DMS 273 (cell line): ENCODE data around the gene CNPPD1.
A peak's percentile ranks its signal among the peaks of the same experiment; 100 is the strongest.

ENCODE experiments used
- DNase-seq: peaks from one replicate; lab custom pipeline; 2025; ENCODE audit not compliant: unreplicated experiment; lab: John Stamatoyannopoulos, UW

The CNPPD1 gene

DNA sequence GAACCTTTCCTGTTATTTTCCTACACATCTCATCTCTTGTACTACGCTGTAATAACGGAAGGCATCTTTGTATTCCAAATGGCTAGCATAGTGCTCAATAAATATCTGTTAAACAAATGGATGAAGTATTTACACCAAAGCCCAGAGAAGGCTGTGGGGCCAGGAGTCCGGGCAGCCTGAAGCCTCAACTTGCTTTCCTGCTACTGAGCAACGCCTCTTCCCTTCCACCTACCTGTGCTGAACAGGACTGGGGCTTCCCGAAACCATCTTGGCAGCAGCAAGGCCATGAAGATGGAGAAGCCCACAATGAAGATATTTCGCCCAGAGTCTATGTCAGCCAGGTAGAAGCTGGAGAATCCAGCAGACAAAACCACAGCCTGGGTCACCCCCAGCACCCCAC, 13.6 kb downstream of the CNPPD1 start:
- no peak for DNase-seq

DNA sequence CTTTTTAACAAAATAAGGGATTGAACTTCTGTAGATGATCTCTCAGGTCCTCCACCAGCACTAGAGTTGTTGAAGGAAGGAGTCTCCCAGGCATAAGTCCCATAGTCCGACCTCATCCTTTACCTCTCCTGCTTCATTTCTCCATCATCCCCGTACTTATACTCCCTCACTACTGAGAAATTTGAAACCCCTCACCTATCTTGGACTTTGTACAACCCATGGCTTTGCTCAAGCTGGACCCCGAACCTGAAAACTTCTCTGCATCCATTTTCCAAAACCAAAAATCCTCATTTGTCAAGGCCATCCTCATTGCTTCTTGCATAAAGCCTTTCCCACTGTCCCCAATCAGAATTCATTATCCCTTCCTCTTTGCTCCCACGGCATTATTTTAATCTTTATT, 15.6 kb downstream of the CNPPD1 start:
- no peak for DNase-seq

DNA sequence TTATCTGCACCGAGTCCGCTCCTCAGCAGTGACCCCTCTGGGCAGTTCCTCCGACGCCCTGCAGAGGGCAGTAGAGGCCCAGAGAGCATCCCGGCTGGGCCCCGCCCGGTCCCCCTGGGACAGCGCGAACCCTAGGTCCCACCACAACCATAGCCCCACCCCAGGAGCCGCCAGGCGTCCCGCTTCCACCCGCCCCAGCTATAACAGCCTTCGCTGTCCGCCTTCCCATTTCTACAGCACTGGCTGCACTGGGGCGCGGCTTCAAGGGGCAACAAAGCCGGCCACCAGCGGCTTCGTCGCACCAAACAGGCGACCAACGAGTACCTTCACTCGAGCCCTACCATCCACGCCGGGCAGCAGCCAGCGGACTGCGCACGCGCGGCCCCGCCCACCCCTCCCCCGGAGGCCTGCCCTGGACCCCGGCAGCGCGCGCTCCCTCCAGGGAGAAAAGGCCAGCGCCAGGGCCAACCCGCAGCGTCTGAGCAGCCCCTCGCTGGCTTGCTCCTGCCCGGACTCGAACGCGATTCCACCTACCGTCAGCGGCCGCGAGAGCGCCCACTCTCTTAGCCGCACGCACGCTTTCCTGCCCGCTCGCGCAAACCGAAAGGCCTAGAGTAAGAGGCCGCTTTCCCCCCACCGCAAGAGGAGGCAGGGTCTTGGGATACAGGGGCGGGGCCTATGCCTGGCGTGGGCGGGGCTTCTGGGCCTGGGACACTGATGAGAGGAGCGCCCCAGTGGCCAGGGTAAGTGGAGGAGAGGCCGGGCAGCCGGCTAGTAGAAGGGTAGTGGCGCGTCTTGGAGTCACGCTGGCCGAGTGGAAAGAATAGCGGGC, 16.3 kb downstream of the CNPPD1 start, which contains the start of gene NHEJ1:
NHEJ1 (minus strand) TSS at position 630 of the 832 bp plus-strand sequence. CDS start 2,453 bp downstream, outside the sequence.
- peak; percentile 96 for DNase-seq

DNA sequence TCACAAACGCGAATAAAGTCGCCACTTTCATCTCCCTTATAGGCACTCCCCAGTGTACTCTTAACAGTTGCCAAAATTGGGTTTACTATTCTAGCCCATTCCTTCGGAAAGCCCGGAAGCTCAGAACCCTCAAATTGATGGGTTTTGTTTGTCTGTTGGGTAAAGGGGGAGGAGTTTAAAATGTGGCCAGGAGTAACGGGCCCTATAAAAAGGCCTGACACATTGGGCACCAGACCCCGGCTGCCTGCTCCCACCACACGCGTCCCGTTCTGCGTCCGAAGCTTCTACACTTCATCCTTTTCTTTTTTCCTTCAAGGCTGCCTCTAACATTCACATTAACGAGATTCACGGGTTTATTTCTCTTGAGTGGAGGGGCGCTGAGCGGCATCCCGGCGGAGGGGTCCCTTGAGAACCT, 16.9 kb downstream of the CNPPD1 start:
- no peak for DNase-seq

DNA sequence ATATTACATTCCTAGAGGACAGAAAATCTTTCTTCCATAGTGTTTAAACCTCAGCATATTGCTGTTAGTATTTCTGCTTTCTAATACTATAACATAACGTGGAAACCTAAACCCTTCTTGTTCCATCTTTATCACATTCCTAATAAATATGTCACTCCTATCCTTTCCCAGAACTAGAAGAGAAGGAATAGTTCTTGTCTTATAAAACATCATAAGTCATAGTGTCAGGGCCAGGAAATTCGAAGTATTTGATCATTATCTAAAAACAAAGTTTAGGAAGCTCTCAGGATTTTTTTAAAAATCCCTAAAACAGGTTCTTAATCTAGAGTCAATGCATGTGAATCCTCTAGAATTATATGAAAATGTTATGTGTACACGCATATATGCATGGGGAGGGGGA, 18.1 kb downstream of the CNPPD1 start:
- no peak for DNase-seq

DNA sequence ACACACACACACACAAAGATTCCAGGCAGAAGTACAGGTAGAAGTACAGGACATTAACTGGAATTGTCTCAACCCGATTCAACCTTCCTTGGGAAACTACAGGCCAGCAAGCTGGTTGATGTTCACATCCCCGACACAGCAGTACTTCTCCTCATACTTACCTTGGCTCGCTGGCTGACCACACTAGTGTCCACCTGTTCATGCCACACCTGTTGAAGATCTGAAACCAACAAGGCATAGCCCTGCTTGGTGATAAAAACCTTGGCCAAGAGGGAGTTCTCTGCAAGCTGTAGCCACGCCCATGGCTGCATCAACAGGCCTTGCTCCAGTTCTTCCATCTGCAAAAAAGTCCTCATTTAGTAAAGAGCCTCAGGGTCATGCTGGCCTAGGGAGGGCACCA, 18.7 kb downstream of the CNPPD1 start:
- DNase-seq: no peak

DNA sequence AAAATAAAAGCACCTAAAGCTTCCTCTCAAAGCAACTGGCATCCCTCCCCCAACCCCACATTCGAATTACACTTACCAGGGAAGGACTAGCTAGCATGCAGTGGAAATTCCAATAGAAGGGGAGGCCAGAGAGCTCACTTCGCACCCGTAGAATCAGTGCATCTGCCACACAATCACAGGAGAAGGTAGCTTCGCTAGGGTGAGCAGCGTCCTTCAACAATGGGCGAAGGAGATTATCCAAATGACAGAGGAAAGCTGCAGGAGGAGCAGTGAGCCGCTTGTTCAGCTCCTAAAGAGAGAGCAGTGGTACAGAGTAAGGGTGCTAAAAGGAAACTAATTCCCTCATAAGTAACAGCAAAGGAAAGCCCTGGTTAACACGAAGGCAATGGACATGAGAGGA, 19.3 kb downstream of the CNPPD1 start:
- no peak for DNase-seq

DNA sequence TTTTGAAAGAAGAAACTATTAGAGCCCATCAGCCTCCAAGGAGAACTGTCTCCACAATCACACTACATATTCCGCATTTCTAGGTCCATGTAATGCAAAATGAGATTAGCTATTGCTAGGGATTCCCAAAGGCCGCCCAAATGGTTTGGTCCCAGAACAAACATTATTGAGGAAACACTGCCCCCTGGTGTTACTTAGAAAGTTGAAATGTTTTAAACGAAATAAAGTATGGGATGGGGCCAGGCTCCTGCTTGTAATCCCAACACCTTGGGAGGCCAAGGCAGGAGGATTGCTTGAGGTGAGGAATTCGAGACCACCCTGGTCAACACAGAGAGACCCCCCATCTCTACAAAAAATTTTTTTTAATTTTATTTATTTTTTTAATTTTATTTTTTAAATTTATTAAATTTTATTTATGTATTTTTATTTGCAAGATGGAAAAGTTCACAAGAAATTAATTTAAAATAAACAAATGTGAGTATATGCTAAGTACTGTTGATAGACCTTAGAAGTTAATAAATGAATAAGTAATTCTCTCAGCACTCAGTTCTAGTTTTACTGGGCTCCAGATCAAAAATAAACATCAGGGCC, 21.6 kb downstream of the CNPPD1 start:
- peak; percentile 92 for DNase-seq

DNA sequence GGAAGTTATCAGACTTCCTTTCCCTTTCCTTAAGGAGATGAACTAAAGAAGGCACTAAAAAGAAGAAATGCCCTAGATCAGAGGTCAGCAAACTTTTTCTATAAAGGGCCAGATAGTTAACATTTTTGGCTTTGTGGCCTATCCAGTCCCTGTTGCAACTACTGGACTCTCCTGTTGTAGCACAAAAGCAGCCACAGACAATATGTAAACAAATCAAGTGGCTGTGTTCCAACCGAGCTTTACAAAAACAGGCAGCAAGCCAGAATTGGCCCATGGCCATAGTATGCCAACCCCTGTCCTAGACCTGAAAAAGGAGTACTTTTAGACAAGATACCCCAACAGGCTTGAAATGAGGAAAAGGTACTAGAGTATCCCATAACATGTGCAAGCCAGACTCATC, 27.1 kb downstream of the CNPPD1 start:
- DNase-seq: peak; percentile 36

DNA sequence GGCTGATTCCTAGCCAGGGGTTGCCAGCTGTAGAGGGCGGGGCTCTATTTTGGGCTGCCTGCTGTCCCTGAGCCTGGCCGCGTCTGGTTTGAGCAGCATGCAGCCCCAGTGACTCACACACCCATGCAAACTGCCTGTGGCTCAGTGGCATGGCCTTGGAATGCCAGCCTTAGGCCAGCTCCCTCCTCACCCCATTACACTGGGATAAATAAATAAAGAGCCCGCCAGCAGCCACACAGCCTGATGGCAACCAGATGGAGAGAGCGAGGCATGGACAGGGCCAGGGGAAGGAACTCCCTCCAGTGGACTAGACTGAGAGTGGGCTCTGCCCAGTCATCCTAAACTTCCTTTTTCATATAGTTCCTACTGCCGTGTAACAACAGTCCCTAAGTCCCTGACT, 34.4 kb downstream of the CNPPD1 start:
- DNase-seq: peak; percentile 60

DNA sequence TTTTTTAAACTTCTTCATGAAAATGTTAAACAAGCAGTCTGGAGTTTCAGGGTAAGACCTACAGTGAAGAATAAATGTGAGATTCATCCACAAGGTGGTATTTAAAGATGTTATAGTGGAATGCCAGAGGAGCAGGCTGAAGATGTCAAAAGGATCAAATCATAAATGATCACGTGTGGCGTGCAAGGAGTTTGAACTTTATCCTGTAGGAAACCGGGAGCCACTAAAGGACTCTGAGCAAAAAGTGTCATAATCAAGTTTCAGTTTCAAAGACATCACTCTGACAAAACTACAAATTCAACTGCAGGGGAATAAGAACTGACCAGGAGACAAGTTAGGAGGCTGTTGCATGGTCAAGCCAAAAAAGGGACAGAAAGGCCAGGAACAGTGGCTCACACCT, 36.0 kb downstream of the CNPPD1 start:
- no peak for DNase-seq

DNA sequence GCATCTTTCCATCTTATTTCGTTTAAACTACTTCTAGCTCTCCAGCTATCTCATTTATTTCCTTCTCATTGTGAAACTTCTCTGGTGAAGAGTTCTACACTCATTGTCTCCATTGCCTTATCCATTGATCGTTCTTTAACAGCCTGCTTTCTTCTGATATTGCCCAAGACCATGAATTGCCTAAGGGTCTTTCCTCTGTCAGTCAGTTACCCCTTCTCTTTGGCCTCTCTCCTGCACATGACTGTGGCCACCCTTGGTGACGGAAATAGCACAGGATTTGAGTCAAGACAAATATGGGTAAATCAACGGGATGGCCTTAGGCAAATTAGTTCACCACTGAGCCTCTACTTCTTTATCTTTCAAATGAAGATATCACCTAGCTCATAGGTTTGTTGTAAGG, 42.7 kb downstream of the CNPPD1 start:
- no peak for DNase-seq

DNA sequence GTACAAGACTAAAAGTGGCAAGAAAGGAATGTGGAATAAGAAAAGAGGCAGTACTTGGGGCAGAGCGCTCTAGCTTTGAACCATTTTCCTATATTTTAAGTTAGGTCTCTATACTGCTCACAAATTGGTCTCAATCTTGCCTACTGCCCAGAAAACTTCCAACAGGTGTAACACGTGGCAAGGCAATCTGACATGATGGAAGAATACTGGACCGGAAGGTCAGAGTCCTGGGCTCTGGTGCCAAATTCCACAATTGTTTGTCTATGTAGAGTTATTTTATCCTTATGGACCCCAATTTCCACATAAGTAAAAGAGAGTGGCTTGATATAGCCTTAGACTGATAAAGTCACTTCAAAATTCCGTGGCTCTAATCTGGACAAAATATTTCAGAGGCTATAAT, 45.0 kb downstream of the CNPPD1 start:
- DNase-seq: no peak

DNA sequence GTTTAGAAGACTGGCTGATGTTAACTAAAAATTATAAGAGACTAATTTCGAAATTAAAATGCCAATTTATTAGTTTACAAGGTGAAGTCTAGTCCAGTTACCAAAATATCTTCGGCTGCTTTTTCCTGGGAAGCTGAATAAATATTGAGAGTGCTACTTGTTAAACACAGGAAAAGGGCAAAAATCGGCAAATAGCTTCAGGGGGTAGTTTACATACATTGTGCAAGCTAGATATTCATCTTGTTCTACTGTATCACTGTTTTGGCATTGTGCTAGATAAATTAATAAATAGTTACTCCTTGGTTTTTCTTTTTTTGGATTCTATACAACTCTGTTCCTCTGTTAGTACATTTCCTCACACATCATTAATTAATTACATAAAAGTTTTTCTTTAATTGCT, 45.4 kb downstream of the CNPPD1 start:
- no peak for DNase-seq

DNA sequence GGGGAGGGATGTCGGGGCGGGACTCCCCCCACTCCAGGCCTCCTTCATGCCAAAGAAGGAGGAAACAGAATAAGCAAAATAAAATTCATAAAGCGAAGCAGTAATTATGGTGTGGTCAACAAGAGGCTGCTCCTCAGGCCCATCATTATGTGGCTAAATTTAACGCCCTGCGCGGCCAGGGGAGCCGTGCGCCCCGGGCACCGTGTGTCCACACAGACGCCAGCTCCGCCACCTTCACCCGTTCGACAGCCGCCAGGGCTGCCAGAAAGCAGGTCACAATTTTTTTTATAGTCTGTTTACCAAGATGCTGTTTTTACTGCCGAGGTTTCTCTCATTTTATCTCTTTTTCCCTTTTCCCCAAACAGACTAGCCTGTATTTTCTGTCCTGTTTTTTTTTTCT, 47.1 kb downstream of the CNPPD1 start:
- no peak for DNase-seq

DNA sequence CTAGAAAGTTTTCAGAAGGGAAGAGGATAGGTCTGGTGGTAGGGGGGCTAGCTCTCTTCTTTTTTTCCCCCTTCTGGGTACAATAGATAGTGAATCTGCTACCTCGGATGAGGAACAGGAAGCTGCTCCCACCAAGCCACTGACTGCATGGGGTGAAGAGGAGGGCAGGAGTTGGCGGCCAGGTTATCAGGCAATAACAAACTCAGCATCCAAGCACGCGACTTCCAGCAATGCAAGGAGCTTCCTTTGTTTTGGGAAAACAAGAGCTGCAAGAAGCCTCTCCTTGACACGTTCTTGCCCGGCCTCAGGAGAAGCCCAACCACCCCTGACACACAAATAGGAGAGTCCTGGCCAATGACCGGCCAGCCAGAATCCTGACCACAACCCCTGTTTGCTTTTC, 48.3 kb downstream of the CNPPD1 start:
- DNase-seq: no peak

DNA sequence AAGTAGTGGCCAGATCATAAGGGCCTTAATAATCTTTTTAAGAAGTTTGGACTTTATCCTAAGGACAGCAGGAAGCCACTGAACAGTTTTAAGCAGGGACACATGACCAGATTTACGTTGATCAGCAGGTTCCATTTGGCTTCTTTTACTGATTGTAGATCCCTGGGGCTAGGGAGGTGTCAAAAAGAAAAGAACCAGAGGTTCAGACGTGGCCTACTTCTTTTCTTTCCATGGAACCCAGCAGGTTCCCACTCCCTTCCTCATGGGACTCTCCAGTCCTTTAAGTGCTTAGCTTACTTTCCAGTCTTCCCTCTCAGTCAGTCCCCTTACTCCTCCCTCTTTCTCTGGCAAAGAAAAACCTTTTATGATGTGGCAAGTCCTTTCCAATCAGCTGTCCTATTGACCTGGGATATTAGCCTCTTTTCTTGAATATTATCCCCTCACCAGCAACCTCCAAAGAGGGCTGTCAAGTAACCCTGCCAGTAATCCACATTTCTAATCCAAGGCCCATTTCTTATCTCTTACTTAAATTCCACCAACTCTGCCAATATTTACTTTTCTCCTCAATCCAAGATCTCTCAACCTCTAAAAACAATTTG, 49.6 kb downstream of the CNPPD1 start:
- no peak for DNase-seq

DNA sequence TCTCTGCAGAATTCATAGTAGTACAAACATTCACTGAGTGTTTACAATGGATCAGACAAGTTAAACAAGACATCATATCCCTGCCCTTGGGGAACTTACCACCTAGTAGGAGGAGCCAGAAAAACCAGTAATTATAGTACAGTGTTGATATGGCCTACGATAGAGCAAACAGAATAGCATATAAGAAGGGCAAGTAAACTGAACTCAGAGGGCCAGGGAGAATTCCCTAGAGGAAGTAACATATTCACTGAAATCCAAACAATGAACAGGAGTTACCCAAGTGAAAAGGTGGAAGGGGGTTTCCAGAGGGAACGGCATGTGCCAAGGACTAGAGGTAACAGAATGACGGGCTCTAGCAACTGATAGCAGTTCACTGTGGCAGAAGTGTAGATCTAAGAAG, 50.2 kb downstream of the CNPPD1 start:
- no peak for DNase-seq

DNA sequence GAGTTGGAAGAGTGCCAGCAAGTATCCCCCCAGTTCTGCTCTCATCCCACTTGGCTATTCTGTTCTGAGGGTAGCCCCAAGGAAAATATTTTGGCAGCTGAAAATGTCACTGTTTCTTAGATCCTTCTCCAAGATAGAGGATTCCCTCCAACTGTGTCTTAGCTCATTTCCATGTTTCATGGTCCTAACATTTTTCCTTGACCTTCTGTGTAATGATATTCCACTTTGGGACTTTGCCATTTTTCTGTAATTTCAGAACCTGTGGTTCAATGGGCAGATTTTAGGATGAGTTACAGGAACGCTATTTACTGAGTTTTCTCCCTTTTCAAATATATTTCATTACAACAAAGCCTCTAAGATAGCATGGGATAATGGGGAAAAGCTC, 50.8 kb downstream of the CNPPD1 start:
- no peak for DNase-seq

DNA sequence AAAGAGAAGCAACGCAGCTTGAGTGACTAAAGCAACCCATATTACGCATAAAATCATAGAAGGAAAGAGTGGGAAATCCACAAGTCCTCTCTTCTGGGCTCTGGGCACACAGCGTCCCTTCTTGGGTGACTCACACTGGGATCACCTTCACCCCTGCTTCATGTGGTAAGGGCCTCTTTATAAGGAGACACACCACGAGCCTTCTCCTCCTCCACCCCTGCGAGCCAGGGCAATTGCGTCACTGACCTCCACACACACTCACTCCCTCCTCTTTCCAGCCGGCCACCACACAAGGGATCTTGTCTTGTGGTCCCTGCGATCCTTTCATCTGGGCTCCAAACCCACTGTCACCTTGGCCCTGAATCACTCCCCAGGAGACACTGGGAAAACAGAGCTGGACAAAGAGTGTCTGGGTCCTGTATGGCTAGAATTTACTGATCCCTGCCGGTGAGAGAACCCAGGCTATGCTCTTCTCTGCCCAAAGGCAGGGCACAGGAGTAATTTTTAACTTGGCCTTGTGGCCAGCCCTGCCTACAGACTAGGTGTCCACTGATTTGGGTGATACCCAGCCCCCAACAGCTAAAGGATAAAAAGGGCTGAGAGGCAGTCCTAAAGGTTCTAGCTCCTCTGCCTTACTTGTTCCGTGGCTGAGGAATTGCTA, 51.4 kb downstream of the CNPPD1 start:
- no peak for DNase-seq

DNA sequence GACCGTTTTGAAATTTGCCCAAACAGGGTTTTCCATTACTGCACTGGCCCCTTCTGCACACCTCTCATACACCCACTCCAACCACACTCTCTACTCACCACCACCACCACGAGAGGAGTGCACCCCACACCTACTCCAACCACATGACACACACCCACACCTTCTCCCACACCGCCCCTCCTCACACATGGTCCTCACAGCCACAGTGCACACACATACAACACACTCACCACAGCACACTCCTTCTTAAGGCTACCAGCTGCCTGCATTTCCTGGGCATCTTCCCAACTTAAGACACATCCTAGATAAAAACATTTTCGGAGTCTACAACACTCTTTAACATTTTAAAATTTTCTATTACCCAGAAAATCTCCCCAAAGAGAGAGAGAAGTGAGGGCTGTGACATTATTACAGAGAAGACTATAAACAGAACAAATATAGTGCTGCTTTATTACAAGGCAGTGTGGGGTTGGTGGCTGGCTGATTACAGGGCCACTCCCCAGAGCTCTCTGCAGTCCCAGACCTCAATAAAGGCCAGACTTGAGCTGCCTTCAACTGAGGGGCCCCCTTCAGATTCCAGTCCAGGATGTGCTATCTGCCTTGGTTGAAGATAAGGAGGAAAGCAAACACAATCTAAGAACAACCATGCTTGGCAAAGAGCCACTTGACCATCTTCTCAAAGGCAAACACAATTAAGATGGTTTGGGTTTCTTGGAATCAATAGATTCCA, 52.2 kb downstream of the CNPPD1 start:
- no peak for DNase-seq
